Measurements from ENCODE around the gene IRAK1.

GRCh38 chrX:154050113-154050495 is 30.4 kb upstream of the IRAK1 start:
- no peak for TF ChIP-seq CTCF (IDR thresholded peaks at IDR 0.05)
- no peak for TF ChIP-seq ZFX (IDR thresholded peaks at IDR 0.05; ENCODE audit: borderline replicate concordance)

Data from 22Rv1 (cell line).